ENCODE data around the gene PITPNB.

DNA sequence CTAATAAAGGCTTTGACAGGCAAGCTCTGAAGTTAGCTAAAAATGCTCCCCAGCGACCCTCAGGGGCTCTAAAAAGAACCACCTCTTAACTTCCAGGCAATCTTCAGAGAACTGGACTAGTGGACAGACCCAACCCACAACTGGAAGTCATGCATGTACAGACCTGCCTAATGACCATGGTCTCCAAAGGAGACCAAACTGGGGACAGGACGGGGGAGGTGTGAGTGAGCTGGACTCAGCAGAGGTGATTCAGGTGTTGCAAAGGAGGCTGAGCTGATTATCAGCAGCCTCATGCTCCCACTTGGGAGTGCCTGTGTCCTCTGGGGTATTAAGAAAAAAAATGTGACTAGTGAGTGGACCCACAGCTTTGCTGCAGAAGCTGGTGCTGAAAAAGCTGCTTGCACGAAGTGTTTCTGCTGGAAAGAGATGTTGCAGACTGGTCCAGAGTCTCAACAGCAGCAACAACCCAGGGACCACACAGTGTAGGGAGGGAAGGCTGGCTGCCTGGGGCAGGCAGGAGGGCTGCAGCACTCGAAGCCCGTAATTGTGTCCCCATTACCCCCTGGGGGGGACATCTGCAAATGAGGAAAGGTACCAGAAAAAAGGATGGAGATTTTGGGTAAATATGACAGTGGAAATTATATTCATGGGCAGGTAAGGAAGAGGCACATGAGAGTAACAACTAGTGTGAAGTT is 35.3 kb downstream of the PITPNB start:
- TF ChIP-seq POLR2A (IDR thresholded peaks at IDR 0.05): no peak
- TF ChIP-seq, protein P1, sequence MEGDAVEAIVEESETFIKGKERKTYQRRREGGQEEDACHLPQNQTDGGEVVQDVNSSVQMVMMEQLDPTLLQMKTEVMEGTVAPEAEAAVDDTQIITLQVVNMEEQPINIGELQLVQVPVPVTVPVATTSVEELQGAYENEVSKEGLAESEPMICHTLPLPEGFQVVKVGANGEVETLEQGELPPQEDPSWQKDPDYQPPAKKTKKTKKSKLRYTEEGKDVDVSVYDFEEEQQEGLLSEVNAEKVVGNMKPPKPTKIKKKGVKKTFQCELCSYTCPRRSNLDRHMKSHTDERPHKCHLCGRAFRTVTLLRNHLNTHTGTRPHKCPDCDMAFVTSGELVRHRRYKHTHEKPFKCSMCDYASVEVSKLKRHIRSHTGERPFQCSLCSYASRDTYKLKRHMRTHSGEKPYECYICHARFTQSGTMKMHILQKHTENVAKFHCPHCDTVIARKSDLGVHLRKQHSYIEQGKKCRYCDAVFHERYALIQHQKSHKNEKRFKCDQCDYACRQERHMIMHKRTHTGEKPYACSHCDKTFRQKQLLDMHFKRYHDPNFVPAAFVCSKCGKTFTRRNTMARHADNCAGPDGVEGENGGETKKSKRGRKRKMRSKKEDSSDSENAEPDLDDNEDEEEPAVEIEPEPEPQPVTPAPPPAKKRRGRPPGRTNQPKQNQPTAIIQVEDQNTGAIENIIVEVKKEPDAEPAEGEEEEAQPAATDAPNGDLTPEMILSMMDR (IDR thresholded peaks at IDR 0.05 in 4 of 5, conservative IDR thresholded peaks at IDR 0.05 in 1 of 5): no peak

Measured in gastrocnemius medialis (tissue), 4 donors.